Measurements from ENCODE around the gene ACBD3.
"Not testable (repeated sequence)": the region's sequence is repeated elsewhere in the genome, so short reads cannot be mapped to it uniquely, and the experiment has no call there.

The ACBD3 gene

DNA sequence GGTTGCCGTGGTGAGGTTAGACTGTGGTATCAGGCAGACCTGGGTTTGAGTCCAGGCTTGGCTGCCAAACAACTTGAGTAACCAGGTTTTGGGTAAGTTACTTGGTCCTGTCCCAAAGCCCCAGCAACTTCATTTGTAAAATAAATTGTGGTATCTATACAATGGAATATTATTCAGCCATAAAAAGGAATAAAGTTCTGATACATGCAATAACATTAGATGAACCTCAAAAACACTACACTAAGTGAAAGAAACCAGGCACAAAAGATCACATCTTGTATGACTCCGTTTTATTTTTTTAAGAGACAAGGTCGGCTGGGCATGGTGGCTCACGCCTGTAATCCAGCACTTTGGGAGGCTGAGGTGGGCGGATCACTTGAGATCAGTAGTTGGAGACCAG, 20.5 kb upstream of the ACBD3 start:
- Histone ChIP-seq H3K4me3 (ENCODE audit: low read depth in 1 of 2, low read length in 2 of 2) (no peak overlapping the region), H3K27me3 (ENCODE audit: insufficient read depth, low read length, poor library complexity) (peaks cover 8% of the 10 kb centered on the region), H3K27ac (ENCODE audit: low read length) (no peak overlapping the region), H3K79me2 (ENCODE audit: insufficient read depth, low read length) (no peaks in the 10 kb centered on the region), H3K4me2 (ENCODE audit: insufficient read depth, low read length) (no peak overlapping the region), H4K20me1 (ENCODE audit: insufficient read depth, low read length) (no peaks in the 10 kb centered on the region), H3K4me1 (ENCODE audit: insufficient read depth, low read length) (no peaks in the 10 kb centered on the region), H2AFZ (ENCODE audit: low read depth, low read length) (no peak overlapping the region), H3K9ac (ENCODE audit: low read depth, low read length) (no peak overlapping the region), H3K9me3 (ENCODE audit: insufficient read depth, low read length, severe bottlenecking) (no peaks in the 10 kb centered on the region), H3K36me3 (ENCODE audit: insufficient read depth, low read length) (no peaks in the 10 kb centered on the region)
- DNase-seq (no peak), ATAC-seq (ENCODE audit: insufficient read depth, low read depth) (no peak)
- TF ChIP-seq, protein P1, sequence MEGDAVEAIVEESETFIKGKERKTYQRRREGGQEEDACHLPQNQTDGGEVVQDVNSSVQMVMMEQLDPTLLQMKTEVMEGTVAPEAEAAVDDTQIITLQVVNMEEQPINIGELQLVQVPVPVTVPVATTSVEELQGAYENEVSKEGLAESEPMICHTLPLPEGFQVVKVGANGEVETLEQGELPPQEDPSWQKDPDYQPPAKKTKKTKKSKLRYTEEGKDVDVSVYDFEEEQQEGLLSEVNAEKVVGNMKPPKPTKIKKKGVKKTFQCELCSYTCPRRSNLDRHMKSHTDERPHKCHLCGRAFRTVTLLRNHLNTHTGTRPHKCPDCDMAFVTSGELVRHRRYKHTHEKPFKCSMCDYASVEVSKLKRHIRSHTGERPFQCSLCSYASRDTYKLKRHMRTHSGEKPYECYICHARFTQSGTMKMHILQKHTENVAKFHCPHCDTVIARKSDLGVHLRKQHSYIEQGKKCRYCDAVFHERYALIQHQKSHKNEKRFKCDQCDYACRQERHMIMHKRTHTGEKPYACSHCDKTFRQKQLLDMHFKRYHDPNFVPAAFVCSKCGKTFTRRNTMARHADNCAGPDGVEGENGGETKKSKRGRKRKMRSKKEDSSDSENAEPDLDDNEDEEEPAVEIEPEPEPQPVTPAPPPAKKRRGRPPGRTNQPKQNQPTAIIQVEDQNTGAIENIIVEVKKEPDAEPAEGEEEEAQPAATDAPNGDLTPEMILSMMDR (IDR thresholded peaks at IDR 0.05; ENCODE audit: borderline replicate concordance, extremely low read depth, low read length, poor library complexity, severe bottlenecking) = no peak
- TF ChIP-seq EZH2 (IDR thresholded peaks at IDR 0.05; ENCODE audit: borderline replicate concordance, low read depth, low read length, severe bottlenecking) = no peak

DNA sequence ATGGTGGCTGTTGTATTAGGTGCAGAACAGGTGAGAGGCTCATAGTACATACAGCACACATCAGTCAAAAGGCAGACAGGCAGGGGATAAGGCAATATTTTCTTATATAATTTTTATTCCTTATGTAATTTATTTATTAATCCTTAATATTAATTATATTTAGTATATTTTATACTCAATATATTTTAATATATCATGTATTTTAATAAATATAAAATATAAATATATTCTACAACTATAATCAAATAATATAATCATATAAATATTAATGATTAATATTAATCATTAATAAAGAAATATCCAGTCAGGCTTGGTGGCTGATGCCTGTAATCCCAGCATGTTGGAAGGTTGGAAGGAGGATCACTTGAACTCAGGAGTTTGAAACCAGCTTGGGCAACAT, 17.7 kb upstream of the ACBD3 start:
- Histone ChIP-seq H3K27me3 (ENCODE audit: insufficient read depth, low read length, poor library complexity) (peaks cover 8% of the 10 kb centered on the region), H3K4me1 (ENCODE audit: insufficient read depth, low read length) (no peaks in the 10 kb centered on the region), H3K9me3 (ENCODE audit: insufficient read depth, low read length, severe bottlenecking) (no peaks in the 10 kb centered on the region), H2AFZ (ENCODE audit: low read depth, low read length) (no peak overlapping the region), H3K79me2 (ENCODE audit: insufficient read depth, low read length) (no peaks in the 10 kb centered on the region), H3K4me3 (ENCODE audit: low read depth in 1 of 2, low read length in 2 of 2) (no peak overlapping the region), H3K27ac (ENCODE audit: low read length) (no peak overlapping the region), H3K36me3 (ENCODE audit: insufficient read depth, low read length) (no peaks in the 10 kb centered on the region), H3K4me2 (ENCODE audit: insufficient read depth, low read length) (no peak overlapping the region), H3K9ac (ENCODE audit: low read depth, low read length) (no peak overlapping the region), H4K20me1 (ENCODE audit: insufficient read depth, low read length) (no peaks in the 10 kb centered on the region)
- DNase-seq (no peak), ATAC-seq (ENCODE audit: insufficient read depth, low read depth) (no peak)
- TF ChIP-seq, protein P1 (IDR thresholded peaks at IDR 0.05; ENCODE audit: borderline replicate concordance, extremely low read depth, low read length, poor library complexity, severe bottlenecking) = no peak
- no peak for TF ChIP-seq EZH2 (IDR thresholded peaks at IDR 0.05; ENCODE audit: borderline replicate concordance, low read depth, low read length, severe bottlenecking)

DNA sequence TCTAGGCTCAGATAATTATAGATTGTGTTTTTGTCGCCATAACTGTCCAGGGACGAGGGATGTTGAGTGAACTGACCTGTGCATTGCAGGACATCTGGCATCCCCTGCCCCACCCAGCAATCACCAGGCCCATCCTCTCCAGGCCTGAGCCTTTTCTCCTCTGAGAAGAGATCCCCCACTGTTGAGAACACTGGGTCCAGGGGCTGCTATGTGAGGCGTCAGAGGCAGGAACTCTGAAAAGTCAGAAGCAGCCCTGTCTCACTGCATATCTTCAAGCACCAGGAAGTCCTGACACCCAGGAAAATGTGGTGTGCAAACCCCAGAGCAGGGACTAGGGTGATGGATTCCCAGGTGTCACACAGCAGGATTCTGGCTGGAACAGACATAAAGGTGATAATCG, 17.1 kb upstream of the ACBD3 start:
- no peak overlapping the region for H3K27ac ChIP-seq (ENCODE audit: low read length)
- no peak overlapping the region for H3K9ac ChIP-seq (ENCODE audit: low read depth, low read length)
- no peaks in the 10 kb centered on the region for H3K36me3 ChIP-seq (ENCODE audit: insufficient read depth, low read length)
- ATAC-seq (ENCODE audit: insufficient read depth, low read depth) (no peak), DNase-seq (no peak)
- no peaks in the 10 kb centered on the region for H3K9me3 ChIP-seq (ENCODE audit: insufficient read depth, low read length, severe bottlenecking)
- H3K79me2 ChIP-seq (ENCODE audit: insufficient read depth, low read length) = no peaks in the 10 kb centered on the region
- H2AFZ ChIP-seq (ENCODE audit: low read depth, low read length) = no peak overlapping the region
- no peak overlapping the region for H3K4me3 ChIP-seq (ENCODE audit: low read depth in 1 of 2, low read length in 2 of 2)
- no peak for TF ChIP-seq EZH2 (IDR thresholded peaks at IDR 0.05; ENCODE audit: borderline replicate concordance, low read depth, low read length, severe bottlenecking)
- TF ChIP-seq, protein P1 (IDR thresholded peaks at IDR 0.05; ENCODE audit: borderline replicate concordance, extremely low read depth, low read length, poor library complexity, severe bottlenecking) = no peak
- H4K20me1 ChIP-seq (ENCODE audit: insufficient read depth, low read length) = no peaks in the 10 kb centered on the region
- no peak overlapping the region for H3K4me2 ChIP-seq (ENCODE audit: insufficient read depth, low read length)
- peaks cover 5% of the 10 kb centered on the region for H3K27me3 ChIP-seq (ENCODE audit: insufficient read depth, low read length, poor library complexity)
- no peaks in the 10 kb centered on the region for H3K4me1 ChIP-seq (ENCODE audit: insufficient read depth, low read length)

DNA sequence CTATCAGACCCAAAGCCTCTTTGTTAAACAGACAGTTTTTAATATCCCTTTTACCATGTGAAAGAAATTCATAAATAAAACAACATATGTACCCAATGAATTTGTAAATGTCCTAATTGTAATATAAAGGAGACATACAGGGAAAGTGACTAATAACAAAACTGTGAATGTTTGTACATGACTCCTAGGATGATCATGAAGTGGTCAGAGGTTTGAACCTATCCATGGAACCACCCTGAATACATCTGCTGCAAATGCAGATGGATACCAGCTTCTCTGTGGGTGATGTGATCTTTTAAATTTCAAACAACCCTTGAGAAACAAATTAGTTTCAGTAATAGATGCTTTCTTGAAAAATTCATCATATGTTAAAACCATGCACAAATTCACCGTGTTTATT, 16.7 kb upstream of the ACBD3 start:
- DNase-seq (no peak), ATAC-seq (ENCODE audit: insufficient read depth, low read depth) (no peak)
- Histone ChIP-seq H3K36me3 (ENCODE audit: insufficient read depth, low read length) (no peaks in the 10 kb centered on the region), H3K4me1 (ENCODE audit: insufficient read depth, low read length) (no peaks in the 10 kb centered on the region), H4K20me1 (ENCODE audit: insufficient read depth, low read length) (no peaks in the 10 kb centered on the region), H3K9me3 (ENCODE audit: insufficient read depth, low read length, severe bottlenecking) (no peaks in the 10 kb centered on the region), H3K4me3 (ENCODE audit: low read depth in 1 of 2, low read length in 2 of 2) (no peak overlapping the region), H3K79me2 (ENCODE audit: insufficient read depth, low read length) (no peaks in the 10 kb centered on the region), H2AFZ (ENCODE audit: low read depth, low read length) (no peak overlapping the region), H3K9ac (ENCODE audit: low read depth, low read length) (no peak overlapping the region), H3K27ac (ENCODE audit: low read length) (no peak overlapping the region), H3K27me3 (ENCODE audit: insufficient read depth, low read length, poor library complexity) (peaks cover 3% of the 10 kb centered on the region), H3K4me2 (ENCODE audit: insufficient read depth, low read length) (no peak overlapping the region)
- no peak for TF ChIP-seq EZH2 (IDR thresholded peaks at IDR 0.05; ENCODE audit: borderline replicate concordance, low read depth, low read length, severe bottlenecking)
- TF ChIP-seq, protein P1 (IDR thresholded peaks at IDR 0.05; ENCODE audit: borderline replicate concordance, extremely low read depth, low read length, poor library complexity, severe bottlenecking) = no peak

DNA sequence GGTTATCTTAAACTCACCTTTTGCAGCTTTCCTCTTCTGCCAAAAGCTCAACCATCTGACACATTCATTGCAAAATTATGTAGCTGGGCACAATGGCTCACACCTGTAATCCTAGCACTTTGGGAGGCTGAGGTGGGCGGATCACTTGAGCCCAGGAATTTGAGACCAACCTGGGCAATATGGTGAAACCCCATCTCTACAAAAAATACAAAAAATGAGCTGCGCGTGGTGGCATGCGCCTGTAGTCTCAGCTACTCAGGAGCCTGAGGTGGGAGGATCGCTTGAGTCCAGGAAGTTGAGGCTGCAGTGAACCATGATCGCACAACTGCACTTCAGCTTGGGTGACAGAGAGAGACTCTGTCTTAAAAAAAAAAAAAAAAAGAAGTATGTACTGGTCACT, 16.1 kb upstream of the ACBD3 start:
- not testable (repeated sequence) for ATAC-seq (ENCODE audit: insufficient read depth, low read depth); H3K79me2 ChIP-seq (ENCODE audit: insufficient read depth, low read length)

More for the DNA sequence above, 16.1 kb upstream of the ACBD3 start:
- not testable (repeated sequence) for H3K27me3 ChIP-seq (ENCODE audit: insufficient read depth, low read length, poor library complexity); H3K9ac ChIP-seq (ENCODE audit: low read depth, low read length); H4K20me1 ChIP-seq (ENCODE audit: insufficient read depth, low read length); H3K9me3 ChIP-seq (ENCODE audit: insufficient read depth, low read length, severe bottlenecking); H3K27ac ChIP-seq (ENCODE audit: low read length); H3K36me3 ChIP-seq (ENCODE audit: insufficient read depth, low read length); H2AFZ ChIP-seq (ENCODE audit: low read depth, low read length); DNase-seq; H3K4me1 ChIP-seq (ENCODE audit: insufficient read depth, low read length); H3K4me2 ChIP-seq (ENCODE audit: insufficient read depth, low read length); H3K4me3 ChIP-seq (ENCODE audit: low read depth in 1 of 2, low read length in 2 of 2)
